ENCODE results near the gene KIAA0232.

The KIAA0232 gene

GRCh38 chr4:6854098-6854744 is 71.7 kb downstream of the KIAA0232 start:
- peaks cover 4% of the 10 kb centered on the region; the same call in 1 of the 2 replicates for H3K4me1 ChIP-seq (ENCODE audit: control insufficient read depth, low read length)
- H3F3A ChIP-seq (ENCODE audit: control insufficient read depth, insufficient read depth), result no peaks in the 10 kb centered on the region
- H3K4me3 ChIP-seq (ENCODE audit: low read length), result no peak overlapping the region
- H3K4me2 ChIP-seq (ENCODE audit: low read length), result no peak overlapping the region
- TF ChIP-seq EZH2phosphoT487 (IDR thresholded peaks at IDR 0.05; ENCODE audit: borderline replicate concordance, low read length), result no peak
- TF ChIP-seq, protein P1, sequence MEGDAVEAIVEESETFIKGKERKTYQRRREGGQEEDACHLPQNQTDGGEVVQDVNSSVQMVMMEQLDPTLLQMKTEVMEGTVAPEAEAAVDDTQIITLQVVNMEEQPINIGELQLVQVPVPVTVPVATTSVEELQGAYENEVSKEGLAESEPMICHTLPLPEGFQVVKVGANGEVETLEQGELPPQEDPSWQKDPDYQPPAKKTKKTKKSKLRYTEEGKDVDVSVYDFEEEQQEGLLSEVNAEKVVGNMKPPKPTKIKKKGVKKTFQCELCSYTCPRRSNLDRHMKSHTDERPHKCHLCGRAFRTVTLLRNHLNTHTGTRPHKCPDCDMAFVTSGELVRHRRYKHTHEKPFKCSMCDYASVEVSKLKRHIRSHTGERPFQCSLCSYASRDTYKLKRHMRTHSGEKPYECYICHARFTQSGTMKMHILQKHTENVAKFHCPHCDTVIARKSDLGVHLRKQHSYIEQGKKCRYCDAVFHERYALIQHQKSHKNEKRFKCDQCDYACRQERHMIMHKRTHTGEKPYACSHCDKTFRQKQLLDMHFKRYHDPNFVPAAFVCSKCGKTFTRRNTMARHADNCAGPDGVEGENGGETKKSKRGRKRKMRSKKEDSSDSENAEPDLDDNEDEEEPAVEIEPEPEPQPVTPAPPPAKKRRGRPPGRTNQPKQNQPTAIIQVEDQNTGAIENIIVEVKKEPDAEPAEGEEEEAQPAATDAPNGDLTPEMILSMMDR (IDR thresholded peaks at IDR 0.05; ENCODE audit: low read depth, low read length, poor library complexity, severe bottlenecking), result no peak
- H3K79me2 ChIP-seq (ENCODE audit: control insufficient read depth, low read length), result no peaks in the 10 kb centered on the region
- peaks cover 21% of the 10 kb centered on the region for H3K36me3 ChIP-seq (ENCODE audit: control insufficient read depth, low read length)
- no peaks in the 10 kb centered on the region for H3K9me3 ChIP-seq (ENCODE audit: control insufficient read depth, insufficient read depth, low read length)
- no peak overlapping the region for H3K27ac ChIP-seq (ENCODE audit: low read depth, low read length)
- H3K9me2 ChIP-seq (replicated peaks; ENCODE audit: control insufficient read depth, low read length), result no peaks in the 10 kb centered on the region
- H3K27me3 ChIP-seq (ENCODE audit: control insufficient read depth, low read length), result no peaks in the 10 kb centered on the region
- no peaks in the 10 kb centered on the region for H4K20me1 ChIP-seq (ENCODE audit: control insufficient read depth, insufficient read depth, low read depth, low read length)

DNA sequence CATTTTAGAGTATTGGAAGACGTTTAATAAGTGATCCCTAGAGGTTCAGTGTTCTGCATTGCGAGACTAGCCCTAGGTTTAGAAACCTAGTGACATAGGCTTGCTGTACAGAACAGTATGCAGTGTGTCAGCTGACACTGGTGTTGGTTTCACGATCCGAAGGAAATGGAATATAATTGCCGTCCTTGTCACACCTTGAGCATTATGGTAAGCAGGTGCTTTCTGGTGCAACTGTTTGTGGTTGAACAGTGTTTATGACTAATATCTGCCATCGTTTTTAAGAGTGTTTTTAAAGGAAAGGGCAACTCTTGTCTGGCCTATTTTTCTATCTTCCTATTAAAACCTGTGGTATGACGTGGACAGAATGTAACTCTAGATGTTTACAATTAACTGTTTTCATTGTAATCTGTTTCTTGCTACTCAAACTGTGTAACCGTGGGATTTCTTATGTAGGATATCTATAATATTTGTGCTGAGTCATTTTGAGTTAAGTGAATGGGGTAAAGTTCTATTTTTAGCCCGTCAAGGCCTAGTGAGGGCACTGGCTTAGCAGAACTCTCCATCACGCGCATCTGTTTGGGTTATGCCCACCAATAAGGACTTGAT is 73.3 kb downstream of the KIAA0232 start:
- H3K36me3 ChIP-seq (ENCODE audit: control insufficient read depth, low read length), result peaks cover 35% of the 10 kb centered on the region
- H3K79me2 ChIP-seq (ENCODE audit: control insufficient read depth, low read length), result no peaks in the 10 kb centered on the region
- no peak overlapping the region for H3K4me2 ChIP-seq (ENCODE audit: low read length)
- no peak overlapping the region for H3K4me3 ChIP-seq (ENCODE audit: low read length)
- peaks cover 4% of the 10 kb centered on the region; the same call in 1 of the 2 replicates for H3K4me1 ChIP-seq (ENCODE audit: control insufficient read depth, low read length)
- no peaks in the 10 kb centered on the region for H3K9me2 ChIP-seq (replicated peaks; ENCODE audit: control insufficient read depth, low read length)
- no peaks in the 10 kb centered on the region for H3K27me3 ChIP-seq (ENCODE audit: control insufficient read depth, low read length)
- no peak overlapping the region for H3K27ac ChIP-seq (ENCODE audit: low read depth, low read length)
- H4K20me1 ChIP-seq (ENCODE audit: control insufficient read depth, insufficient read depth, low read depth, low read length), result no peaks in the 10 kb centered on the region
- no peaks in the 10 kb centered on the region for H3K9me3 ChIP-seq (ENCODE audit: control insufficient read depth, insufficient read depth, low read length)
- H3F3A ChIP-seq (ENCODE audit: control insufficient read depth, insufficient read depth), result no peaks in the 10 kb centered on the region
- no peak for TF ChIP-seq EZH2phosphoT487 (IDR thresholded peaks at IDR 0.05; ENCODE audit: borderline replicate concordance, low read length)
- TF ChIP-seq, protein P1 (IDR thresholded peaks at IDR 0.05; ENCODE audit: low read depth, low read length, poor library complexity, severe bottlenecking), result no peak

DNA sequence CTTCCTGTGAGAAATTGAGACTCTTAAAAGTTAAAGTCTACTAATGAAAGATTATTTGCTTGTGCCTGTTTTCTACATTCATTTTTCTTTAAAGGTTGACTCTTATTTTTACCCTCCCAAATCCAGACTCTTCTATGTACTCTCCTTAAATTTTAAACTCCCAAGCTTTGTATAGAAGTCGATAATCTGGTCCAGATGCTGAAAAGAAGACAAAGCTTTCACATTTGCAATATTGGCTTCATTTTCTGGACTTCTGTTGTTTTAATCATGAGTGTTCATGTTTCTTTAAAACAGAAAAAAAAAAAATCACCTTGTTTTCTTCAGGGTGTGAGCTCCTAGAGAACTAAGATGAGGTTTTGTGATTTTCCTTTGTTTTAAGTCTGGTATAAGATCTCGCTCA is 73.9 kb downstream of the KIAA0232 start:
- no peaks in the 10 kb centered on the region for H3K27me3 ChIP-seq (ENCODE audit: control insufficient read depth, low read length)
- no peaks in the 10 kb centered on the region for H4K20me1 ChIP-seq (ENCODE audit: control insufficient read depth, insufficient read depth, low read depth, low read length)
- H3K9me3 ChIP-seq (ENCODE audit: control insufficient read depth, insufficient read depth, low read length), result no peaks in the 10 kb centered on the region
- no peak overlapping the region for H3K4me3 ChIP-seq (ENCODE audit: low read length)
- H3K9me2 ChIP-seq (replicated peaks; ENCODE audit: control insufficient read depth, low read length), result no peaks in the 10 kb centered on the region
- no peak for TF ChIP-seq EZH2phosphoT487 (IDR thresholded peaks at IDR 0.05; ENCODE audit: borderline replicate concordance, low read length)
- TF ChIP-seq, protein P1 (IDR thresholded peaks at IDR 0.05; ENCODE audit: low read depth, low read length, poor library complexity, severe bottlenecking), result no peak
- no peak overlapping the region for H3K4me2 ChIP-seq (ENCODE audit: low read length)
- H3F3A ChIP-seq (ENCODE audit: control insufficient read depth, insufficient read depth), result no peaks in the 10 kb centered on the region
- no peak overlapping the region for H3K27ac ChIP-seq (ENCODE audit: low read depth, low read length)
- H3K79me2 ChIP-seq (ENCODE audit: control insufficient read depth, low read length), result no peaks in the 10 kb centered on the region
- peaks cover 4% of the 10 kb centered on the region; the same call in 1 of the 2 replicates for H3K4me1 ChIP-seq (ENCODE audit: control insufficient read depth, low read length)
- peaks cover 41% of the 10 kb centered on the region for H3K36me3 ChIP-seq (ENCODE audit: control insufficient read depth, low read length)
